GM18907 (cell line): ENCODE results near the gene PHLDA2.

Experiments
- ATAC-seq: cut with Tn5 transposase; IDR thresholded peaks from one replicate; pipeline ENCODE4 v1.9.1; 2021; ENCODE audit warnings: mild to moderate bottlenecking, moderate library complexity; ENCODE audit not compliant: unreplicated experiment

Gene PHLDA2

GRCh38 chr11:2928605-2929530, at the start of gene PHLDA2:
TSS of gene PHLDA2 (minus strand) at chr11:2929420. CDS start at chr11:2929364, 56 bp downstream.
- ATAC-seq, result no peak

- no peak for ATAC-seq
Observed at GRCh38 chr11:2977113-2977512, 47.9 kb upstream of the PHLDA2 start.

- ATAC-seq, result no peak
Observed at GRCh38 chr11:2976294-2977063, 47.3 kb upstream of the PHLDA2 start.

- peak; percentile 53 for ATAC-seq
Observed at GRCh38 chr11:2975594-2975993, 46.4 kb upstream of the PHLDA2 start.

- no peak for ATAC-seq
Observed at GRCh38 chr11:2974272-2974671, 45.1 kb upstream of the PHLDA2 start.

- no peak for ATAC-seq
Observed at GRCh38 chr11:2968341-2968900, 39.2 kb upstream of the PHLDA2 start.

GRCh38 chr11:2964782-2965181, 35.6 kb upstream of the PHLDA2 start:
- no peak for ATAC-seq

- no peak for ATAC-seq
Observed at GRCh38 chr11:2963761-2964160, 34.5 kb upstream of the PHLDA2 start.

- no peak for ATAC-seq
Observed at GRCh38 chr11:2963112-2963754, 34.0 kb upstream of the PHLDA2 start.

- no peak for ATAC-seq
Observed at GRCh38 chr11:2961080-2961479, 31.9 kb upstream of the PHLDA2 start.

GRCh38 chr11:2960139-2960538, 30.9 kb upstream of the PHLDA2 start:
- no peak for ATAC-seq

- no peak for ATAC-seq
Observed at GRCh38 chr11:2958251-2958650, 29.0 kb upstream of the PHLDA2 start.

GRCh38 chr11:2955906-2956476, 26.8 kb upstream of the PHLDA2 start:
- ATAC-seq, result no peak

- ATAC-seq, result no peak
Observed at GRCh38 chr11:2954263-2954662, 25.0 kb upstream of the PHLDA2 start.

GRCh38 chr11:2952290-2952689, 23.1 kb upstream of the PHLDA2 start:
- no peak for ATAC-seq

- no peak for ATAC-seq
Observed at GRCh38 chr11:2951231-2952110, 22.3 kb upstream of the PHLDA2 start.

GRCh38 chr11:2950825-2951224, 21.6 kb upstream of the PHLDA2 start:
- no peak for ATAC-seq

GRCh38 chr11:2949920-2950319, 20.7 kb upstream of the PHLDA2 start:
- no peak for ATAC-seq

GRCh38 chr11:2947744-2948143, 18.5 kb upstream of the PHLDA2 start:
- ATAC-seq, result no peak
